HUDEP-2 (cell line): ENCODE results near the gene HEATR5A.

ENCODE experiments used
- DNase-seq, 76 experiments: peaks; one replicate each; lab custom pipeline; 2025; ENCODE audit not compliant: unreplicated experiment in 76 of 76; lab: John Stamatoyannopoulos, UW

The HEATR5A gene

DNA sequence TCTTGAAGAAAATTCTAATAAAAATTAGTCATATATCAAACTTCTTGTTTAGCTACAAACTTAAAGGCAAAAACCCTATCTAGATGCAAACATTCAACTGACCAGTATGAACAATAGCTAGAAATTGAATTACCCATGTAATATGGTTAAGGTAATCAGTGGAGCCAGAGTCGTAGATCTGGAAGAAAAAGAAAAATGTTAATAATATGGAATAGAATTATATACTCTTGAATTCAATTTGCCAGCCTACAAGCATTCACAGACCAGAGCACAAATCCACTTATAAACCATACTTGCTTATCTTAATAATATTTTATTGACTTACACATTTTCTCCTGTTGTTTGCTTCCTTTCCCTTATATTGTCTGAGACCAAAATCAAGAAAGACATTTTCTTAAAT, 7.7 kb upstream of the HEATR5A start:
- DNase-seq, result no peak

DNA sequence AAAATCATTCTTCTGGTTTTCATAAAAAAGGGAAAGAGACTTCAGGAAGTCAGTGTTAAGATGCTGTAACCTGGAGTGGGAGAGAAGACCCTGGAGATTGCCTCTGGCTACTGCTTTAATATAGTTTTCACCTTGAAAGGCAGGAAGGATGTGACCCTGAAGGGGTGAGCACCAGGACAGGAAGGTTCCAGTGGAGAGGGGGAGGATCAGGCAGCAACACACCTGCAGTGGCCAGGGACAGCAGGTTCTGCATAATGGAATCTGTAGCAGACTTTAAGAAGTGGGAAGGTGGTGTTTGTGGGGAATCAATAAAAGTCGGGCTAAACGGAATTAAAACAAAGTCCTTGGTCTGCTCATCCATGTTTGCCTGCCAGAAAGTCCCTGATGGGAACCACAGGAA, 6.3 kb upstream of the HEATR5A start:
- no peak for DNase-seq

DNA sequence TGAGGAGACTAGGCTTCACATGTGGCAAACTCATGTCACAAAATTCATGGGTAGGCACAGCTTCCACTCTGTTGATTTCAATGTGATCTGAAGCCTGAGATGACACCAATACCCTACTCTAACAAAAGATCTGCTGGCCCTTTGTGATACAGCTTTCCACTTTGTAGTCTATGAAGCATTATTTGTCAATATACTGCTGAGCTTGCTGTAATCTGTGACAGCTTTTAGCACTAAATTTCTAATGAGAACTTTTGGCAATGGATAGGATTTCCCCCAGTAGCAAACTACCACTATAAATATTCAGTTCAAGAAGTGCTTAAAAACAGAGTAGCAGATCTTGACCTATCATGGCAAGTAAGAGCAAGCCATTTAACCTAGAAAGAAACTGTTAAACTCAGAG, 5.6 kb upstream of the HEATR5A start:
- DNase-seq, result no peak

GRCh38 chr14:31421200-31421599, 850 bp upstream of the HEATR5A start:
- no peak for DNase-seq

DNA sequence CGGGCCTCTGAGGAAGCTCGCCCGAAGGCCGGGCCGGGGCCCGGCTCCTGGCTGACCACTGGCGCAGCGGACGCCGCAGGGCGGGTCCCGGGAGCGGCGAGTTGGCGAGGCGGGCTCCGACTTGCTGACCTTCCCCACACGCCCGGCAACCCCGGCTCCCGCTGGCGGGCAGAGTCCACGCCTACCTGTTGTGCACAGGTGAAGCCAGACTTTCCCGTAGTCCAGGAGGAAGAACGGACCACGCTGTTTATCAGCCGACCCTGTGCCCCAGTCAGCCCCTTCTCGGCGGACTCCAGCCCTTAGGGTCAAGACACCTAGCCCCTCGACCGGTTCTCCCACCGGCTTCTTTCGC, 407 bp downstream of the HEATR5A start:
- DNase-seq, result peak in 19 of 76 experiments; percentile 8 to 52 (median 21)

GRCh38 chr14:31419179-31419966, 977 bp downstream of the HEATR5A start:
- DNase-seq, result no peak

GRCh38 chr14:31418440-31418839, 1.9 kb downstream of the HEATR5A start:
- DNase-seq, result no peak

- DNase-seq, result no peak
Observed at GRCh38 chr14:31414190-31414833, 6.0 kb downstream of the HEATR5A start.

DNA sequence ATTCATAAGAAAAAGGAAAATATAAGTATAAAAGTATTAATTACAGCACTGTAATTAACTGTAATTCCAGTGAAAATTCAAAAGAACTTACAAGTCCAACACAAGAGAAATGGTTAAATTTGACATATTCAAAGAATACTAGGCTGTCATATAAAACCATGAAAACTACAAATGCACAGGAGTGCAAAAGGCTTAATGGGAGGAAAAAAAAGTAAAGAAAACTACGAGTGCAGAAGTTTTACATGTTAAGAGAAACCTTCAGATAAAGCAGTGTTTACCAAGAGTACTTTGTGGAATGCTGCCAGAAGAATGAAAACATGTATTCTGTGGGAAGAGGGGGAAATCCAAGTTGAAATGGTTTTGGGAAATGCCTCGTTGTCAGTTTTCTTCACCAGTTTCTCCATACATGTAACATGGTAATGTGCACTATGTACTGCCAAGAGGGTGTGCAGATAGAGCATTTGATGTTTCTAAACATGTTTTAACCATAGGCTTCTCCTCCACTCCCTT, 9.1 kb downstream of the HEATR5A start:
- no peak for DNase-seq

GRCh38 chr14:31410048-31410650, 10.2 kb downstream of the HEATR5A start:
- DNase-seq, result no peak

GRCh38 chr14:31408421-31408820, 11.9 kb downstream of the HEATR5A start:
- no peak for DNase-seq

DNA sequence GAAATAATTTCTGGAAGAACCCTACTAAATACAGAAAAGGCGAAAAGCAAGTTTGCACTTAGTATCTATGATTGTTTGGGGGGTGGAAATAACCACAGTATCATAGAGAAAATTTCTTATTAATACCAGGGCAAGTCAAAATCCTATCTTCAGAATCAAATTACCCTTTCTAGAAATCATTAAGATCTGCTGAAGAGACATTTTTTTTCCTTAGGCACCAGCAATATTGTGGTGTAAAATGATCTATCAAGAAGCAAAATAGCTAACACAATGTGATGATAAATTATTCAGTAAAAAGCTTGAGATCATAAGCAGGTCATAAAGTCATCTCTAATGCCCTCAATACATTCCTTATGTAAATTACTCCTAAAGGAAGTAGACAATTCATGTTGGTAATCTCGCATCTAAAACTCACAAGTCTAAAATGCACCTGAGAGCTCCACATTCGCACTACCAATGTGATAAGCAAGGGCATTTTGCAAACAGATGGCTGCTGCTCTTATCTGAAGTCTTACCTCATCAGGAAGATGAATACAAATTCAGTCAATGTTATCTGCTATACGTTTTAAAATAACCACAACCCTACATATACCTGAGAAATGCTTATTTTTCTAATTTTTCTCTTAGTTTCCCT, 14.6 kb downstream of the HEATR5A start:
- peak in 2 of 76 experiments; percentile 3 to 6 for DNase-seq

DNA sequence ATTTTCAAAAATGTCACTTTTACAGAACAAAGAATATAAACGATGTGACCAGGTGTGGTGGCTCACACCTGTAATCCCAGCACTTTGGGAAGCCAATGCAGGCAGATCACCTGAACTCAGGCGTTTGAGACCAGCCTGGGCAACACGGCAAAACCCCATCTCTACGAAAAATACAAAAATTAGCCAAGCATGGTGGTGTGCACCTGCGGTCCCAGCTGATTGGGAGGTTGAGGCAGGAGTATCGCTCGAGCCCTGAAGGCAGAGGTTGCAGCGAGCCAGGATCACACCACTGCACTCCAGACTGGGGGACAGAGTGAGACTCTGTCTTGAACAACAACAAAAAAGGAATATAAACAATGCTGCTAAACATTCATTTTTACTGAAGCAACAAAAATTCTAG, 15.2 kb downstream of the HEATR5A start:
- DNase-seq, result no peak

GRCh38 chr14:31403707-31404106, 16.6 kb downstream of the HEATR5A start:
- DNase-seq, result no peak

DNA sequence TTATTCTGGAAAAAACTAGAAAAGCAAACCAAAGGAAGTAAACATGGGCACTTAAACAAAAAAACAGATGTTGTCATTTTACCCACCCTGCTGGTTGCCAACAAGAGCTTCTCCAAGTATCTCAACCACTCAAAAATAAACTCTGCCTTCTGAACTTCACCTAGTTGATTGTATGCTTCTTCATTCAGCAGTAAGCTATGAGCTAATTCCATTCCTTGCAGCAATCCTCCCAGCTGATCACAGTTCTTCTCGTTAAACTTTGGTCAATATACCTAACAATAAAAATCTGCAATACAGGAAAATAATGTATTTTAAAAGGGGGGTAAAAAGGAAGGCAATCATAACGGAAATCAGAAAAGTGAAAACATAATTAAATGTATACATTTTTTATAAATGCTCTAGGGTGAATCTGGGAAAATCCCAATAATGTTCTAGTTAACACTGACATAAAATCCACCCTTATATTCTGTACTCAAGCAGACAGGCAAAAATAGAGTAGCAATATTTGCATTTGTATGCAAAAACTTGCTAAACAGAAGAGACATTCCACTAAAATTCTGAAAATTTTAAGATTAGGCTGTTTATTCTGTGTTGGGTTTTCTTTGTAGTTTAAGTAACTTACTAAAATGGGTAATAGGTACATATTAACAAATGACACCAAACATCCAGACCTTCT, 17.4 kb downstream of the HEATR5A start:
- no peak for DNase-seq

DNA sequence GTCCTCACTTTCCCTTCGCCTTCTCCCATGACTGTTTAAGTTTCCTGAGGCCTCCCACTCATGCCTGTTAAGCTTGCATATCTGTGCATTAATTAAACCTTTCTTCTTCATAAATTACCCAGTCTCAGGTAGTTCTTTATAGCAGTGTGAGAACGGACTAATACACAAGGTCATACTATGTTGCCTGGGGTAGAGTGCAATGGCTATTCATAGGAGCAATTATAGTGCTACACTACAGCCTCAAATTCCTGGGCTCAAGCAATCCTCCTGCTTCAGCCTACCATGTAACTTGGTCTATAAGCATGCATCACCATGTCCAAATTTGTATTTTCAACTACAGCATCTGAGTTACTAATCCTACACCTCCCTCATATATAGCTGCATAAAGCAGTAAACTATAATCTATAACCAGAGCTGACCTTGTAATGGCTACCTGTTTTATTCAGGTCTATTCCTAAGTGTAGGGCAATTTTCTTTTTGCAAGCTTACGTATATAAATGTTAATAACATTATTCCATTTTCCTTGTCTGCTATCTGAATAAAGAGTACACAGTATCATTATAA, 18.9 kb downstream of the HEATR5A start:
- no peak for DNase-seq

DNA sequence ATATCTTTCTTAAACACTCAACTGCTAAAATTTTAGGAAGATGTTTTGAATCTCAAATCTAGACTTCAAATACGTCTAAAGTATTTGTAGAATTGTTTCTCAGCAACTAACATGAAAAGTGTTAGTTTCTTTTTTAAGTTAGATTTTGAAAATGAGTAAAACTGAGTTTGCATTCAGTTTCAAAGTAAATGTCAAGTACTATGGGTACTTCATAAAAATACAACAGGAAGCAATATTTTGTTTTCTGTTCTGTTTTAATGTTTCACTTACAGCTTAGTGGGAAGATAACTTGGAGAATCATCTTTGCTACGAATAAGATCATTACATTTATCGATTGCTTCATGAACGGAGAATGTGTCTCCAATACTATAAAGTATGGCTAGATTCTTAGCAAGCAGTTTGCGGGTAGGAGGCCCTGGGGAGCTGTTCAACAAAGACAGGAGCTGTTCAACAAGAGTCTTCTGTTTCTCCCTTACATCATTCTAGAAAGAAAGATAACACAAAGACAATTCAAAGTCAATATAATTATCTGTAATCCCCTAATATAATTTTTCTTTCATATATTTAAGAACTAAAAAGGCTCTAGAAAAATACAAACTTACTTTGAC, 20.2 kb downstream of the HEATR5A start:
- DNase-seq, result no peak

DNA sequence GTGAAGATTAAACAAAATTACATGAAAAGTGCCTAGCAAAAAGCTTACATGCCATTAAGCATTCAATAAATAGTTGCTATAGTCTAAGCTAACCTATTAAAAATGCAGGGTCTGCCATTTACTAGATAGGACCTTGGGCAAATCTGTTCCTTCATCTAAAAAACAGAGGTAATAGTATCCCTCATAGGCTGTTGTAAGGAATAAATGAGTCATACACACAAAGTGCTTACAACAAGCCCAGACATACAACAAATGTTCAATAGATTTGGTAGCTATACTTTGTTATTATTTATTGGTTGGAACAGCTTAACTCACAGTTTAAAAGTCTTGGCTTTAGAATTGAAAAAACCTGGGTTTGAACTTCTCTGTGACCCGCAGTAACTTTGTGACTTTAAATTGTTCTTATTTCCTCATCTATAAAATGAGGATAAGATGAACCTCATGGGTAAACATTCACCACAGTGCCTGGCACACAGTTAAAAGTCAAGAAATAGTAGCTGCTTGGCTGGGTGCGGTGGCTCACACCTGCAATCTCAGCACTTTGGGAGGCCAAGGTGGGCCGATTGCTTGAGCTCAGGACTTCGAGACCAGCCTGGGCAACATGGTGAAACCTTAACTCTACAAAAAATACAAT, 24.7 kb downstream of the HEATR5A start:
- no peak for DNase-seq

DNA sequence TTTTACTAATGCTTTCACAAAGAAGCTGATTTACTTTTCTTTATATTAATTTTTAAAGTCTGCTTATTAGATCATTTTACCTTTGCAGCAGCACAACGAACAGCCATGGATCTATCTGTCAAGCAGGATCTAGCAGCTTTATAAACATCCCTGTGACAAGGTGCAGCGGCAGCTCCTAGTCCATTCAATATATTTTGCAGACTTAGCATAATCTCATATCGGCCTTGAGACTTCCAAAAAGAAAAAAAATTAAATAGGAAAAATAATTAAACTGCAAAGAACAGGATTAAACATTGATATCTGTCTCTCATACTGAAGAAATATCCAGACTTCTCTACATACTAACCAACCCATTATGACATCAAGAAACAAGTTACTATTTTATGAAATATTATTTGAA, 25.2 kb downstream of the HEATR5A start:
- no peak for DNase-seq
